ENCODE results near the gene BCAS3.

- TF ChIP-seq CTCF (IDR thresholded peaks at IDR 0.05) (no peak), POLR2AphosphoS5 (IDR thresholded peaks at IDR 0.05) (no peak), EP300 (IDR thresholded peaks at IDR 0.05; ENCODE audit: low read depth) (no peak)
Observed at GRCh38 chr17:61189968-61190367, 512.3 kb downstream of the BCAS3 start.

Data from transverse colon (tissue), 4 donors.